GM12891 (cell line): ENCODE measurements around the gene HEBP2.

ENCODE experiments used
- POLR2A ChIP-seq: IDR thresholded peaks from 2 replicates; pipeline ENCODE4 v1.6.1; 2011; ENCODE audit warnings: low read depth, low read length, control low read depth
- POLR2AphosphoS5 ChIP-seq: IDR thresholded peaks from 2 replicates; pipeline ENCODE4 v1.6.1; 2011; ENCODE audit warnings: low read depth, low read length, control low read depth

DNA sequence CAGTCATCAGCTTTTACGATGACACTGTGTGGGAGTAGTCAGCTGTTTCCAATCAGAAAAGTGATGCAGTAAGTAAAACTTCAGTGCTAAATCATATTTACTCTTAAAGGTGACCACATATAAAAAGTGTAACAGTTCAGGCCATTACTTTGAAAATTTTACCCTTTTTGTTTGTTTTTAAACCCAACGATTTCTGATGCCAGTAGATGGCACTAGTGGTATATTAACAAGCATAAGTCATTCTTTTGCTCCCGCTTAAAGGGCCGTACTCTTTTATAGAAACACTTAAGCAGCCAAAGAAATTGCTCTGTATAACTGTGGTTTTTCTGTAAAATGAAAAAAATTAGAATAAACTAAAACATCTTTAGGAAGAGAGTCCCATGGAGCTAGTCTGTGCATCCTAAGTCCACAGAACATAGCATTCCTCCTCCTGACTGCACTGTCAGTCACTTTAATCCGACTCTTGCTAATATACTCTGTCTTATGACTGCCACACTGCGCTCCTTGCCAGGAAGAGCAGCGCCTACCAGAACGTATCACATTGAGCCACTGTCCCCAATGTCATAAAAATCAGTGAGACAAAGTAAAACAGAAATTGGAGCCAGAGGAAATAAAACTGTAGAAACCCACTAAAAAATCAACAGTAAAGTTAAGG, 25.0 kb downstream of the HEBP2 start:
- TF ChIP-seq POLR2AphosphoS5, result no peak
- TF ChIP-seq POLR2A, result no peak
